GM12874 (cell line): ENCODE data around the gene METTL22.

Experiments used
- TF ChIP-seq, protein P1 (sequence below): IDR thresholded peaks from 2 replicates; pipeline ENCODE4 v1.5.1; 2011; ENCODE audit warnings: low read depth, mild to moderate bottlenecking, control low read depth, low read length, moderate library complexity; ENCODE audit not compliant: insufficient read depth

The METTL22 gene

DNA sequence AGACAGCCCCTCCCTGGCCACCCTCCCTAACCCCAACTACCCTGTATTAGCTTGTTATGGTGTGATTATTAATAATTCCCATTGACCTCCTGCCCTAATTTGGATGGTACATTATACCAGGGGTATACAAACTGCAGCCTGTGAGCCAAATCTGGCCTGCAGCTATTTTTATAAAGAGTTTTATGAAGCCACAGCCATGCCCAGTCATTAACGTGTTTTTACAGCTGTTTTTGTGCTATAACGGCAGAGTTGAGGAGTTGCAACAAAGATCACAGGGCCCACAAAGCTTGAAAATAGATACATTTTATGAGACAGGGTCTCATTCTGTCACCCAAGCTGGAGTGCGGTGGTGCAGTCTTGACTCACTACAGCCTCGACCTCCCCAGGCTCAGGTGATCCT, 6.0 kb downstream of the METTL22 start:
- TF ChIP-seq, protein P1, sequence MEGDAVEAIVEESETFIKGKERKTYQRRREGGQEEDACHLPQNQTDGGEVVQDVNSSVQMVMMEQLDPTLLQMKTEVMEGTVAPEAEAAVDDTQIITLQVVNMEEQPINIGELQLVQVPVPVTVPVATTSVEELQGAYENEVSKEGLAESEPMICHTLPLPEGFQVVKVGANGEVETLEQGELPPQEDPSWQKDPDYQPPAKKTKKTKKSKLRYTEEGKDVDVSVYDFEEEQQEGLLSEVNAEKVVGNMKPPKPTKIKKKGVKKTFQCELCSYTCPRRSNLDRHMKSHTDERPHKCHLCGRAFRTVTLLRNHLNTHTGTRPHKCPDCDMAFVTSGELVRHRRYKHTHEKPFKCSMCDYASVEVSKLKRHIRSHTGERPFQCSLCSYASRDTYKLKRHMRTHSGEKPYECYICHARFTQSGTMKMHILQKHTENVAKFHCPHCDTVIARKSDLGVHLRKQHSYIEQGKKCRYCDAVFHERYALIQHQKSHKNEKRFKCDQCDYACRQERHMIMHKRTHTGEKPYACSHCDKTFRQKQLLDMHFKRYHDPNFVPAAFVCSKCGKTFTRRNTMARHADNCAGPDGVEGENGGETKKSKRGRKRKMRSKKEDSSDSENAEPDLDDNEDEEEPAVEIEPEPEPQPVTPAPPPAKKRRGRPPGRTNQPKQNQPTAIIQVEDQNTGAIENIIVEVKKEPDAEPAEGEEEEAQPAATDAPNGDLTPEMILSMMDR = no peak

- TF ChIP-seq, protein P1 = no peak
Measured at GRCh38 chr16:8628981-8629725, 7.7 kb downstream of the METTL22 start.

DNA sequence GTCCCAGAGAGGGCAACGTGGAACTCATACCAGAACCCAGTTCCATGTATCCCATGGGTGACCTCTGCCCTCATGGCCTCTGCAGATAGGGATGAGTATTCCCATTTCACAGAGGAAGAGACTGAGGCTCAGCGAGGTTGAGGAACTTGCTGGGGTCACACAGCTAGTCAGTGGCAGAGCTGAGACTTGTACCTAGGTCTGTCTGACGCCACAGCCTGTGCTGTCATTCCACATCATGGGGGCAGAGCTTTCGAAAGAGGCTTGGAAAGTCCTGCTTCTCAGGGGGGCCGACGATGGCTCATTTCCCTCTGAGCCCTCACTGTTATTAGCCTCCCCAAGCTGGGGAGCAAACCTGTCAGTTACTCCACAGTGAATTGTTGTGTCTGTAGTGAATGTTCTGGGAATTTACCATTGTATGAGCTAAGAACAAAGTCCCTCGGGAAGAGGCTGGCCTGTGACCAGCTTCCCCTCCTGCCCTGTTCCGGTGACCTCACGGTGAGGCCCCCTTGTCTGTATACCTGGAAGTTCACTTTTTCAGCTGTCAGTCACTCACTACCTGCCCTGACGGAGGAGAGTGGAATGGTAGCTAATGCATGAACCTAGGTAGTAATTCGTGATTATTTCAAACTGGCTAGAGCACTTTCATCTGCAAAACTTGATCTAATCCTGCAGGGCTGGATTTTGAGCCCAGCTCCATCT, 8.9 kb downstream of the METTL22 start:
- TF ChIP-seq, protein P1 = no peak

DNA sequence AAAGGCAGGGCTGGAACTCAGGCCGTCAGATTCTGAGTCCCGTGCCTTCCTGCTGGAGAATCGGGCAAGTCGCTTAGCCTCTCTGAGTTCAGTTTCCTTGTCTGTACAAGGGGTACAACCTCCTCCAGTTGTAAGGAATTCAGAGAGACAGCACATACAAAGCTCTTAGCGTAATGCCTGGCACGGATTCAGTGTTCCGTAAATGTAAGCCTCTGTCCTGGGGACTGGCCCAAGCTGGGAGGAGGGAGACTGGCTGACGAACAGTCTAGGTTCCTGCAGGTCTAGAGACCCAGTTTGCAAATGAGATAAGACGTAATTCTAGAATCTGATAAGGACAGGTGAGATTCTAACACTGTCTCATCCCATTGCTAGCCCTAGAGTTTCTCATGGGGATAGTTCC, 9.9 kb downstream of the METTL22 start:
- TF ChIP-seq, protein P1 = no peak

DNA sequence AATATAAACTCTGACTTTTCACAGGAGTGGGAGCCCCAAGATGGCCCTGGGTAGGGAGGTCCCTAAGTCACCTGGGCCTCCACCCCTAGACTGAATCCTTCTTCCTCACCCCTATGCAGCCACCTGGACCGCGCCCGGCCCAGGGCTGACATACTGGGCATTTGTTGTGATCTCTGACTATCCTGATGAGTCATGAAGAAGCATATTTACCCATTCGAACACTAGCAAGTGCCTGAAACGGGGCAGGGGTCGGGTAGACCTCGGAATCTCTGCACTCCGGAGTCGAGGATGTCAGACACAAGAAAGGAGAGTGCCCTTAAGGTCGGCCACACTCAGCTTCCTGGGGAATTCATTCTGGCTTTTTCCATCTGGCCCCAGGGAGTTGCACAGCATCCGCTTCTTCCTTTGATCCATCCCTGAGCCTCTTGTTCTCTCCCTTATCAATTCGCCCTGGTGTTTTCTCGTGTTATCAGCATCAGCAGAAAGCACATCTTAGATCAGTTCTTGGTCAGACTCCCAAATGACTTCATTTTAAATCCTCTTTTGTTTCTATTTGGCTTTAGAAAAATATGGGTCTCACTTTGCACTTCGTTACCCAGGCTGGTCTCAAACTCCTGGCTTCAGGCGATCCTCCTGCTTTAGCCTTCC, 10.4 kb downstream of the METTL22 start:
- TF ChIP-seq, protein P1 = no peak

- TF ChIP-seq, protein P1 = no peak
Measured at GRCh38 chr16:8632675-8633182, 11.2 kb downstream of the METTL22 start.
